K562 (cell line): Measurements from ENCODE around the gene ZMYND19. TPM values are rescaled to one million over a fixed set of nuclear protein-coding genes. Genes with fewer than 3 reads are reported as not detected.
A peak's percentile ranks its signal among the peaks of the same experiment; 100 is the strongest.

ENCODE experiments used
- ATAC-seq: fragments of 200-7000 bp; cut with Tn5 transposase; 3 replicates; pipeline ENCODE4 v1.9.1; 2020; ENCODE audit warnings: moderate library complexity
- BruUV-seq: library from RNA; stranded (reverse); fragments of 400-500 nt; replicated peaks from 2 replicates; lab custom pipeline; 2021; lab: Mats Ljungman, UMichigan
- CTCF ChIA-PET: fragments of 300-600 bp; formaldehyde crosslinking; extraction: SDS; loops from one replicate; lab custom pipeline; 2021; ENCODE audit warnings: low intra/inter-chr PET ratio; lab: Yijun Ruan, JAX
- POLR2A ChIA-PET: fragments of 300-600, 350-650 bp; sonication (Branson Sonifier 250); formaldehyde crosslinking; extraction: SDS; loops from one replicate; lab custom pipeline; 2021; ENCODE audit warnings: antibody characterized with exemption, inconsistent platforms; lab: Yijun Ruan, JAX
- DNase-seq, 4 experiments: peaks; one replicate each; pipeline versions ENCODE4 v3.0.0 to v3.0.0-alpha.2; 2011 to 2018; ENCODE audit warnings: low spot score in 3 of 4, mixed read lengths in 3 of 4; ENCODE audit errors: extremely low read depth in 1 of 4
- FAIRE-seq: peaks from 2 replicates; lab custom pipeline; 2011; peaks lifted over from hg19 to GRCh38; lab: Jason Lieb, UNC
- H2AFZ ChIP-seq: 2 replicates; pipeline ENCODE4 v1.6.0; 2011; ENCODE audit warnings: low read depth, low read length, control low read depth, inconsistent platforms
- H3K27ac ChIP-seq: fragments of 200-600 bp; 3 replicates; pipeline ENCODE4 v1.8.0; 2011; ENCODE audit warnings: low read depth, mild to moderate bottlenecking, control low read depth, inconsistent platforms, low read length, moderate library complexity, mixed read lengths; ENCODE audit errors: extremely low read depth
- H3K27me3 ChIP-seq, 2 experiments: fragments of 300-600 bp in 1 of 2; 2 replicates in 1 of 2; 3 replicates in 1 of 2; pipeline versions ENCODE4 v1.6.0 to v1.8.0; 2011; ENCODE audit warnings: inconsistent platforms in 2 of 2, low read length in 2 of 2, mild to moderate bottlenecking in 1 of 2, mixed read lengths in 1 of 2, moderate library complexity in 1 of 2; ENCODE audit not compliant: control insufficient read depth in 2 of 2, insufficient read depth in 2 of 2
- H3K36me3 ChIP-seq: fragments of 300-600 bp; 3 replicates; pipeline ENCODE4 v1.8.0; 2011; ENCODE audit warnings: mild to moderate bottlenecking, low read length, inconsistent platforms; ENCODE audit not compliant: control insufficient read depth, insufficient read depth
- H3K4me1 ChIP-seq, 2 experiments: fragments of 200-600 bp in 1 of 2; replicated peaks in 1 of 2; 2 replicates in 1 of 2; 3 replicates in 1 of 2; pipeline versions ENCODE4 v1.5.1 to v1.8.0; 2011; ENCODE audit warnings: inconsistent platforms in 2 of 2, low read length in 2 of 2, mild to moderate bottlenecking in 1 of 2, mixed read lengths in 1 of 2, moderate library complexity in 1 of 2; ENCODE audit not compliant: control insufficient read depth in 2 of 2, insufficient read depth in 2 of 2
- H3K4me2 ChIP-seq: 2 replicates; pipeline ENCODE4 v1.6.1; 2011; ENCODE audit warnings: low read length, control low read depth, inconsistent platforms, mixed read lengths; ENCODE audit not compliant: insufficient read depth
- H3K4me3 ChIP-seq: fragments of 200-600 bp; sonication (generic), shearing (Covaris generic); 2 replicates; pipeline ENCODE4 v1.5.1; 2016; ENCODE audit warnings: control low read depth, inconsistent platforms
- H3K79me2 ChIP-seq: fragments of 200-600 bp; 3 replicates; pipeline ENCODE4 v1.8.0; 2011; ENCODE audit warnings: low read length, inconsistent platforms; ENCODE audit not compliant: control insufficient read depth, insufficient read depth
- H3K9ac ChIP-seq, 2 experiments: 2 replicates each; pipeline versions ENCODE4 v1.6.0 to v1.6.1; 2011; ENCODE audit warnings: low read depth in 2 of 2, low read length in 2 of 2, control low read depth in 1 of 2, inconsistent platforms in 1 of 2, mild to moderate bottlenecking in 1 of 2, mixed read lengths in 1 of 2; ENCODE audit not compliant: insufficient read depth in 1 of 2
- H3K9me1 ChIP-seq: one replicate; pipeline ENCODE4 v1.6.0; 2011; ENCODE audit warnings: inconsistent platforms, mild to moderate bottlenecking, low read length, moderate library complexity; ENCODE audit not compliant: control insufficient read depth, insufficient read depth
- H3K9me3 ChIP-seq: replicated peaks from 2 replicates; pipeline ENCODE4 v1.5.1; 2011; ENCODE audit warnings: low read depth, low read length, inconsistent platforms; ENCODE audit not compliant: control insufficient read depth, insufficient read depth
- H4K20me1 ChIP-seq: replicated peaks from 2 replicates; pipeline ENCODE4 v1.6.1; 2011; ENCODE audit warnings: low read length, inconsistent platforms, mixed read lengths; ENCODE audit not compliant: control insufficient read depth, insufficient read depth
- POLR2AphosphoS2 ChIP-seq: IDR thresholded peaks from 2 replicates; pipeline ENCODE4 v1.6.1; 2012; ENCODE audit warnings: low read length, improper control_type of control experiment
- POLR2G ChIP-seq: fragments of 200-400 bp; formaldehyde crosslinking; IDR thresholded peaks from 2 replicates; pipeline ENCODE4 v1.6.1; 2017; ENCODE audit warnings: low read depth, mild to moderate bottlenecking, antibody characterized with exemption, low read length, moderate library complexity
- ZNF57 ChIP-seq: fragments of 450-650 bp; formaldehyde crosslinking; IDR thresholded peaks from 2 replicates; pipeline ENCODE4 v1.4.0; 2020; ENCODE audit warnings: mild to moderate bottlenecking, moderate library complexity
- WGBS: fragments of 100-300 bp; shearing (Covaris generic); methylation state at CpG from one replicate; pipeline ENCODE4 v1.1.6; 2016; ENCODE audit warnings: low coverage, mixed read lengths; ENCODE audit not compliant: insufficient coverage; ENCODE audit errors: missing lambda C conversion rate; 5-methylcytosine and 5-hydroxymethylcytosine counted together
- in situ Hi-C: fragments of 300-500 bp; cut with MboI; formaldehyde crosslinking; loops from 4 replicates; pipeline ENCODE4 v1.15.0; 2018; ENCODE audit warnings: inconsistent platforms, mixed read lengths
- intact Hi-C: fragments of 100-400 bp; cut with micrococcal nuclease; formaldehyde crosslinking; loops from 2 replicates; pipeline ENCODE4 v1.14.2; 2022
- polyA plus RNA-seq, 8 experiments: library from polyadenylated mRNA; depleted of rRNA in 4 of 8; stranded (reverse) in 5 of 8; unstranded in 3 of 8; fragments of >200 nt; fragmentation: Nextera tagmentation in 2 of 8; fragmentation: Illumina TruSeq in 1 of 8; extraction: Ambion mirVana in 2 of 8; extraction: Trizol in 1 of 8; gene quantifications; 2 replicates each; pipeline versions ENCODE4 v1.2.1 to v1.2.3, GENCODE V29; 2011 to 2014; ENCODE audit warnings: inconsistent platforms in 1 of 8, missing spikeins in 1 of 8
- total RNA-seq, 7 experiments: library from RNA; depleted of rRNA in 6 of 7; stranded (reverse); fragments of >200 nt in 6 of 7; fragmentation: Illumina TruSeq in 2 of 7; extraction: Trizol in 2 of 7; gene quantifications; 2 replicates each; pipeline versions ENCODE4 v1.2.1 to v1.2.3, GENCODE V29; 2011 to 2021; ENCODE audit warnings: low replicate concordance in 1 of 7
- TF ChIP-seq, protein P1 (sequence below): IDR thresholded peaks from 2 replicates; pipeline ENCODE4 v1.6.1; 2016; ENCODE audit warnings: missing genetic modification characterization, missing compliant biosample characterization

Gene ZMYND19
- total and polyA plus RNA-seq, 9 of the 15 experiments (the other 6 are each of a cell fraction or from before 2014, with no cell fraction given): 1.0 to 86.7 (median 44.0) TPM

DNA sequence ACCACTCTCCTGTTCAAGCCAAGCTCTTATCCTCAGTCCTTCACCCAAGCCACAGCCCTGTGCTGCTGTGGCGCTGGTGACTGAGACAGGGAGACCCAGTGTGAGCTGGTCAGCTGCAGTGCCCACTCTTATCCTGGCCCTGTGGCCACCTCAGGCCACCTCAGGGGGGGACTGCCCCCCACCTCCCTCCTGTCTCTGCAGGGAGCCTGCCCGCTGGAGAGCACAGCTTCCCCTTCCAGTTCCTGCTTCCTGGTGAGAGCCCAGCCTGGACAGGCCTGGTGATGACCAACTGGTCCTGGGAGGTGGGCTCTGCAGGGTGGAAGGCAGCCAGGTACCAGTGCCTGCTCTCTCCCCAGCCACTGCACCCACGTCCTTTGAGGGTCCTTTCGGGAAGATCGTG lies 22.9 kb upstream of the ZMYND19 start:
- FAIRE-seq: no peak
- Histone ChIP-seq H4K20me1 (no peaks in the 10 kb centered on the region; the same call in 1 of the 2 replicates), H3K27me3 (no peaks in the 10 kb centered on the region), H3K27ac (no peak overlapping the region), H3K9ac (peak overlapping the region in 1 of 2 experiments; percentile 77; a peak in 2 of 4 replicates), H3K9me1 (peaks cover 6% of the 10 kb centered on the region), H3K9me3 (no peaks in the 10 kb centered on the region), H3K4me3 (no peak overlapping the region), H2AFZ (no peak overlapping the region), H3K4me1 (peaks cover 21 to 57% of the 10 kb centered on the region in 2 experiments; a peak in 4 of 5 replicates), H3K79me2 (peaks cover 22% of the 10 kb centered on the region), H3K36me3 (peaks cover 47% of the 10 kb centered on the region; the same call in 2 of the 3 replicates), H3K4me2 (no peak overlapping the region)
- intact Hi-C loops: no loop called here
- ATAC-seq: no peak
- in situ Hi-C loops: no loop called here
- WGBS: 89% methylated on average over 4 of the region's 5 CpGs
- TF ChIP-seq ZNF57 (CRISPR knock-in tag) (no peak), POLR2AphosphoS2 (0 out of 2 replicates have a peak, but pooled peaks have one; percentile 59), POLR2G (peak; percentile 36; the same call in 1 of the 2 replicates)
- TF ChIP-seq, protein P1, sequence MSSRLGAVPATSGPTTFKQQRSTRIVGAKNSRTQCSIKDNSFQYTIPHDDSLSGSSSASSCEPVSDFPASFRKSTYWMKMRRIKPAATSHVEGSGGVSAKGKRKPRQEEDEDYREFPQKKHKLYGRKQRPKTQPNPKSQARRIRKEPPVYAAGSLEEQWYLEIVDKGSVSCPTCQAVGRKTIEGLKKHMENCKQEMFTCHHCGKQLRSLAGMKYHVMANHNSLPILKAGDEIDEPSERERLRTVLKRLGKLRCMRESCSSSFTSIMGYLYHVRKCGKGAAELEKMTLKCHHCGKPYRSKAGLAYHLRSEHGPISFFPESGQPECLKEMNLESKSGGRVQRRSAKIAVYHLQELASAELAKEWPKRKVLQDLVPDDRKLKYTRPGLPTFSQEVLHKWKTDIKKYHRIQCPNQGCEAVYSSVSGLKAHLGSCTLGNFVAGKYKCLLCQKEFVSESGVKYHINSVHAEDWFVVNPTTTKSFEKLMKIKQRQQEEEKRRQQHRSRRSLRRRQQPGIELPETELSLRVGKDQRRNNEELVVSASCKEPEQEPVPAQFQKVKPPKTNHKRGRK (tag): no peak
- no peak for DNase-seq
- no TSS peak for BruUV-seq
- ChIA-PET POLR2A (interaction anchor here (0.5 kb wide), 1 partner anchor 1609 kb away, joined by 3 read pairs; no protein-coding TSS in a partner anchor), CTCF (no interaction called here)
